GM21576 (cell line): ENCODE data around the gene WAPL.
"Not testable (repeated sequence)": the region's sequence is repeated elsewhere in the genome, so short reads cannot be mapped to it uniquely, and the experiment has no call there.

Experiments
- ATAC-seq: cut with Tn5 transposase; IDR thresholded peaks from one replicate; pipeline ENCODE4 v1.9.1; 2021; ENCODE audit warnings: mild to moderate bottlenecking, moderate library complexity; ENCODE audit not compliant: unreplicated experiment

The WAPL gene

DNA sequence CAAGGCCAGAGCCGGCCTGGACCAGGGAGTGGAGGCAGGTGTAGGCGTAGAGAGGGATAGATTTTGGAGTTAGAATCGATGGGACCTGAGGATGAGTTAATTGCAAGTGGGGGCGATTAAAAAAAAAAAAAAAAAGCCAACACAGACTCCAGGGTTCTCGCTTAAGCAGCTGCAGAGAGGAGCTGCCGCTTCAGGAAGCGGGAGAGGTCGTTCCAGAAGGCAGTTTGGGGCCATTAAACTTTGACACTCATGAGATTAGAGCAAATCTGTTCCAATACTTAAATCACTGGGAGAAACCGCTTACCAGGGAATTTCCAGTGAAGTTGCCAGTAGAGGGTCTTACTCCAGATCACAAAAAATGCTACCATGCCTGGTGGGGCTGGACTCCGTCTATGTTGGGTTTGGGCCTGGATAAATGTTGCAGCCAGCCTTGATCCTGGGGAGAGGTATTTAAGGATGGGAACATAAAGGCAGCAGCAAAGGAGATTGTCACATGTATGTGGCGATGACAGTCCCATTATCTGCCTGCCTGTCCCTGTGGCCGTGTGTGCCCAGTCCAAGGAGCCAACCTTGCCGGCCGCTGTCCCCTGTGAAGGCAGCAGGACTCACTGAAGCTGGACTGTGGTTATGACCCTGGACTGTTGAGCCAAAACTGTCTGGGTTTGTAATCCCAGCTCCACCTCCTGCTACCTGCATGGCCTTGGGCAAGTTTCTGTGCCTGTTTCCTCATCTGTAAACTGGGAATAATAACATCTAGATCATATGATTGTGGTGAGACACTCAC is 131.1 kb downstream of the WAPL start:
- ATAC-seq: no peak

DNA sequence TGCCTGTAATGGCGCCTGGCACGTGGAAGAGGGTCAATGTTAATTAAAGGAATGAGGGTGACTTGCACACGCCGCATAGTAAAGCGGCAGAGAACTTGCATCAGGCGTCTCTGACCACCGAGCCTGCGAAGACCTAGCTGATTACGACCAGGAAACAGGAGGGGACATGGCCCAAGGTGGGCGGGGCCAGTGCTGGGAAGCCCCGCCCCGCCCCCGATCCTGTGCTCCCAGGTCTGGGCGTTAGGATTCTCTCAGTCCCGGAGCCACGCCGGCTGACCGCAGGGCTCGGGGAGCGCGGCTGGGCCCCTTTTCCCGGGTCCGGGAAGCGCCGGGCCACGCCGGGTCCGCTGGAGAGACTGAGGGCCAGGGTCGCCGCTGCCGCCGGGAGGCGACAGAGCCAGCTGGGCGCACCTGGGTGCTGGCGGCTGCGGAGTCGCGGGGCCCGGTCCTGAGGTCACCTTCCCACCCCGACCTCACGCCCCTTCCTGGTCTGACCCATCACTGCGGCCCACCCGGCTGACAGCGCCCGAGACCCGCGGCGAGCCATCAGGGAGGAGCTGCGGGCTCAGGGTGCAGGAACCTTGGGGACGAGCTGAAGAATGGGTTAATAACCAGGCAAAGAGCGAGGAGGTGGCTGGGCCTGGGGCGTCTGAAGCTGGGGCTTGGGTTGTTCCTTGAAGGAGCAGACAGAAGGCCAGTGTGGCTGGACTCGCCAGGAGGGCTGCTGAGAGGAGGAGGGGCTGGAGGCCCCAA is 132.0 kb downstream of the WAPL start:
- peak; percentile 46 for ATAC-seq

GRCh38 chr10:86389109-86389440 is 132.5 kb downstream of the WAPL start:
- ATAC-seq: not testable (repeated sequence)

GRCh38 chr10:86388119-86388704 is 133.4 kb downstream of the WAPL start:
- no peak for ATAC-seq

- ATAC-seq: no peak
Observed at GRCh38 chr10:86387178-86387794, 134.3 kb downstream of the WAPL start.

- no peak for ATAC-seq
Observed at GRCh38 chr10:86385806-86386205, 135.8 kb downstream of the WAPL start.
